T-helper 22 cell (primary cell): ENCODE results near the gene AFTPH.
"Not testable (repeated sequence)": the region's sequence is repeated elsewhere in the genome, so short reads cannot be mapped to it uniquely, and the experiment has no call there.

Source experiments
- DNase-seq: peaks from one replicate; pipeline ENCODE4 v3.0.0-alpha.2; 2020; ENCODE audit warnings: low read depth

AFTPH gene

DNA sequence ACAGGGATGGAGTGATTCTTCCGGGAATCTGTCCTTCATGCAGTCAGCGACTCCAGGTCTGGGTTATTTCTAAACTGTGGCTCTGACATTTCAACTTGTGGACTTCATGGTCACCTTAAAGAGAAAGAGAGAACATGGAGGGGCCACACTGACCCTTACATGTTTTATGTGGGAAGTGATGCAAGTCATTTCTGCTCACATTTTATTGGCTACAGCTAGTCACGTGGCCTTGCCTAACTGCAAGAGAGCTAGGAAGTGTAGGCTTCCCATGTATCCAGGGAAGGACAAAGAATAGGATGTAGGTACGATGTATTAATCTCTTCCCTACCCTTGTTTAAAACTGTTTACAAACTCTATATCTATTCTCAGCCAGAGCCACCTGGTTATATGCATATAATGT lies 30.3 kb upstream of the AFTPH start:
- no peak for DNase-seq

DNA sequence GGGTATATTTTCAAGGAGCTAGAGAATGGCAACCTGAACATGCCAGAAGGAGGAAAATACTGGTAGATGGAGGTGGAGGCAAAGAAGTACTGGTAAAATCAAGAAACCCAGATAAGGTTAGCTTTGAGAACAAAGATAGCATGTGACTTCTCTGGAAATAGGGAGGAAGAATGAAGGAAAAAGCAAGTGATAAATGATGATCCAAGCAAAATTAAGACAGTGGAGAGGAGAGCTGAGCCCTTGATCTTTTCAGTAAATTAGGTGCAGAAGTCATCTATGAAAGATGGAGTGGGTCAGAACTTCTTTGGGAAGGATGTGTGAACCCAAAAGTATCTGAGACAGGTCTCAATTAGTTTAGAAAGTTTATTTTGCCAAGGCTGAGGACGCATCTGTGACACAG lies 25.7 kb upstream of the AFTPH start:
- no peak for DNase-seq

DNA sequence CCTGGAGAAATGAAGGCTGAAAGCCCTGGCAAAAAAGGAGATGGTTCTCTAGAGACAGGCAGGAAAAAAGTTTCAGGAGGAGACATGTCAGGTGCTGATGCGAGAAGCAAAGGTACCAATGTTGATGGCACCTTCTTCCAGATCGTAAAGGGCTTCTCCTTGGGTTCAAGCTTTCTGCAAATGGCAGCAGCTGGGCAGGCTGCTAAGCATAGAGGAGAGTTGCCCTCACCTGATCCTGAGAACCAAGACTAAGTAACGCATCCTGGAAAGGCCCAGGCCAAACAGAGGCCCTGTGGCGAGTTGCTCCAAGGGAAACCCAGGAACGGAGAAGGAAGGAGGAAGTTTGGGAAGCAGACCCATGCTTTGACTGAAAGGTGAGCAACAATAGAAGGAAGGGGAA lies 23.6 kb upstream of the AFTPH start:
- DNase-seq: no peak

DNA sequence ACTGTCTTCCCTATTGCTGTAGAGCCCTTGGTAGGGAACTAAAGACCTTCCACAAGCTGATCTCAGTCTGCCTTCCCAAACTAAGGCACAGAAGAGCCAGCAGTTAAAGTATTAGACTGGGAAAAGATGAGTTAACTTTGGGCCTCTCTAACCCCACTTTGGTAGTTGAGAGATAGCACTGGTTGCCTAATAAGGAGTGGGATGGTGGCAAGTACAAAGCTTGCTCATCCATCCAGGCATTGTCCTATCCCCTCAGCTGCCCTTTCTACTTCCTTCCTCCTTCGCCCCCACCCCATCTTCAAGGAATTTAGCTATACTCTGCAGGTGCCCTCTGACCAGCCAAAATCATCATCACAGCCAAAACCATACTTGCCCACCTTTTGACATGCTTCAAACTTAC lies 22.2 kb upstream of the AFTPH start:
- DNase-seq: no peak

DNA sequence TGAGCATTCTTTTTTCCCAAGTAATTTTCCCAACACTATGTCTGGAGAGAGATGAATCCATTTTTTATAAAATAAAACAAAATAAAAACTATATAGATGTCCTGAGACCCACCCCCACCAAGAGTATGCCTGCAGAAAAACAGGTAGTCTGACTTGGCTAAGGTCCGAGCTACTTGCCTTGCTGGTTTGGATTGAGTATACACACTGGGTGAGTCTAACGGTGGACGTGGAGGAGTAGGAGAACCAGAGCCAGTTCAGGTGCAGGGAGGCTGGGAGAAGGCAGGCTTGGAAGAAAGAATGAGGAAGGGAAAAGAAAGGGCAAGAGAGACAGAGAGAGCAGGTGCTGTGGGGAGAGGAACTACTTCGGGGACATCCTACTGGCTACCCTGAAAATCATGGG lies 21.3 kb upstream of the AFTPH start:
- DNase-seq: no peak

DNA sequence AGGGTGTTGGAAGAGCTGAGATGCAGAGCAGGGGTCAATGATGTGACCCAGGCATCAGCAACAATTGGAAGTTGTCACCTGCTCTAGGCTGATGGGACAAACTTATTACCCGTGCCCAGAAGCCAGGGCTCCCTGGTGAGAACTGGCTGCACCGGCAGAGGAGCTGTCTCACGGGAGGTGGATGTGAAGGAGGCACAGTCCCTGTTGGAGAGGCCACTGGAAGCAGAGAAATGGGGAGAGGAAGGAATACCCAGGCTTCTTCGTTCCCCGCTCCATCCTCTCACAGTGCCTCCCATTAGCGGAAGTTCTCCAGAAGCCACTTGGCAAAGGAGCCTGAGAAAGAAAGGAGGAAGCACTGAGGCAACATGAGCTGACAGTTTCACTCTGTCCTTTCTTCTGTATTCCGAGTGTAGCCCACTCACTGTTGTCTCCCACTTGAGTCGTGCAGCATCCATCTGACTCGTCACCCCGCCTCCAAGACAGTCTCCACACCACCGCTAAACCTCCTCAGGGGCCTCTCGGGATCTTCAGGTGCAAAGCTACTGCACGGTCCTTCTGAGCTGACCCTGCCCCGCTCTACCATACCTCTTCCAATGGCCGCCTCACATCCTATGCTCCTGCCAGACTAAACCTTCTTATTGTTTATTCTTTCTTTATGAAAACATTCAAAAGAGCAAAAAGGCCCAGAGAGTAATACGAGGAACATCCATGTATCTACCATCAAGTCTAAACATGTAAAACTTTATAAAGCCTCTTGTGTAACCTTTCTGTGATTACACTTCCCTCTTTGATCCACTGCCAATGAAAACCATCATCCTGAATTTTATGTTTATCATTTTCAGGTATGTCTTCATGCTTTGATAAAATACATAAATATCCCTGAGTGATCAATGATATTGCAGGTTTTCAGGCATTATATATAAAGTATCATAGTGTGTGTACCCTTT lies 19.1 kb upstream of the AFTPH start:
- no peak for DNase-seq

DNA sequence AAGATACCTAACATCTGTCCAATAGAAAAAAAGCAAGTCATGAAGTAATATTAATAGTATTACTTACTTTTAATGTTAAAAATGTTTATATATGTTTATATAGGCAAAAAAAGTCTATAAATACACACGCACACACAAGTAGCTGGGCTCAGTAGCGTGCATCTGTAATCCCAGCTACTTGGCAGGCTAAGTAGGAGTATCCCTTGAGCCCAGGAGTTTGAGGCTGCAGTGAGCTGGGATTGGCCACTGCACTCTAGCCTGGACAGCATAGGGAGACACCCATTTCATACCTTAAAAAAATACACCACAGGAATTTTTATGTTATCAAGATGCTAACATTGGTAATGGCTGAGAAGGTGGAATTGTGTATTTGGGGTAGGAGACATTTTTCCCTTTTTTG lies 17.4 kb upstream of the AFTPH start:
- no peak for DNase-seq

DNA sequence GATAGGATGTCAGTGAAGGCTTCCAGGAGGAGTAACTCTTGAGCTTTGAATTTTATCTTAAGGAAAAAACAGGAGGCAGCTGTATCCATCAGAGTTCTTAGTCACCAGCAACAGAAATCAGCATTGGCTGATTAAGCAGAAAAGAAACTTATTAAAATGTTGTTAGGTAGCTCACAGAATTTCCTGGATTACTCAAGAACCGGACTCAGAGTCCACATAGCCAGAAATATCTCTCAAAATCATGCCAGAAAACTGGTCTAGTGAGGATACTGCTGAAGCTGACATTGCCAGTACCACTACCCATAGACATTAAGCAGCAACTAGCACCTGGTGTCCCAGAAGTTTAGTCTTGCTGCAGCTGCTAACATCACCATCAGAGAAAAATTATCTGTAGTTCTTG lies 10.1 kb upstream of the AFTPH start:
- DNase-seq: no peak

DNA sequence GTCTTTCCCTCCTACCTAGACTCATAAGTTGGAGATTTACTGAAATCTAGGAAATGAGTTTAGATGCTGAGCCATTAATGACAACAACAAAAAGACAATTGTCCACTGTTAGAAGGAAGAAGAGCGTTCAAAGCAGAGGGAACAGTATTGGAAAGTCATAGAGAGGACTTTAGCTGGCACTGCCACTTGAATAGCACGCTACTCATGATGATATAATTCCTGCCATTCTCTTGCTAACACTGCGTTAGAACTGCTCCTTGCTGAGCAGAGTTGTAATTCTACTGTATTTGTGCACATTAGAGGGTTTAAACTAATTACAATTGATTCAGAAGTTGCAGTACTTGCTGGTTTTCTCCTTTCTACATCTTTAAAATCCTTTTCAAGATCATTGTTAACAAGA lies 9.0 kb upstream of the AFTPH start:
- no peak for DNase-seq

DNA sequence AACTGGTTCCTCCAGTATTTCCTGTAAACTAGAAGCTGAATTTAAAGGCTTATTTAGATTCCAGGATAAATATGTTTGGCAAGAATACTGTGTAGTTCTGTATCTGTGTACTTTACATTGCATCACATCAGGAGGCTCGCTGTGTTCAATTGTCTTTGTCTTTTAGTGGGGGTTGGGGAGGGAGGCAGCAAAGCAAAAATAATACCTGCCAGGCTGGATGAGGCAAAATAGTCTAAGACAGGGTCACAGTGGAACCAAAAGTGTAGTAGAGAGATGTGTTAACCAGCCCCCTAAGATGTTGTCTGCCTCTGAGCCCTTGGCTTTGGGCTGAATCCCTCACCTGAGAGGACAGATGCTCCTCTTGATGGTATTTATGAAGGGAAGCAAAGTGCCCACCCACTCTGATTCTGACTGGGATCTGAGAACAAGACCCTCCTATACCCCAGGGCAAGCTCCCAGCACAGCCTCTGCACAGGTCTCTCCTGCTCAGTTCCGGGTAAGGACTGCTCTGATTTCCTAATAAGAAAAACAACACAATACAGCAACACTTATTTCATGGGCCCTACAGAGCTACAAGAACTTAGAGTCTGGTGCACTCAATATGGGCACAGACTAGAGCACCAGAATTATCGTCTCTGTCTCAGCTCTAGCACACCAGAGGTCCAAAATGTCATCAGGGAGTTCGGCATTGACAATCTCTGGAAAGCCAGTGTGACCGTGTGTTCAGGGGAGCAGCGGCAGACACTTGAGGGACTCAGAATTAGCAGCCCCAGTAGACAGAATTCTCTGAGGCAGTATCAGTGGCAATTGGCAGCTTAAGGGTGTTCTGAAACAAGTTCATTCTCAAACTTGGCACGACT lies 7.2 kb upstream of the AFTPH start:
- no peak for DNase-seq

DNA sequence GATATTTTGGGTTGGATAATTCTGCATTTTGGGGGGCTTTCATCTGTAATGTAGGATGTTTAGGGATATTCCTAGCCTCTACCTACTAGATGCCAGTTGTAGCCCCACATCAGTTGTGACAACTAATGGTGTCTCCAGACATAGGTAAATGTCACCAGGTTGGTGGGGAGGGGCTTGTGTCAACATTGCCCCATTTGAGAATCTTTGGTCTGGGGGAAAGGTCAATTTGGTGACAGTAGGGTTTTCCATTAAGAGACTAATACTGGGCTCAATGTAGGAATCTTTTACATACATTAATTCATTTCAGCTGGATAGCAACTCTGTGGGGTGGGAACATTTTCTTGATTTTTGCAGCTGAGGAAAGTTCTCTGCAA lies 6.6 kb upstream of the AFTPH start:
- DNase-seq: no peak

DNA sequence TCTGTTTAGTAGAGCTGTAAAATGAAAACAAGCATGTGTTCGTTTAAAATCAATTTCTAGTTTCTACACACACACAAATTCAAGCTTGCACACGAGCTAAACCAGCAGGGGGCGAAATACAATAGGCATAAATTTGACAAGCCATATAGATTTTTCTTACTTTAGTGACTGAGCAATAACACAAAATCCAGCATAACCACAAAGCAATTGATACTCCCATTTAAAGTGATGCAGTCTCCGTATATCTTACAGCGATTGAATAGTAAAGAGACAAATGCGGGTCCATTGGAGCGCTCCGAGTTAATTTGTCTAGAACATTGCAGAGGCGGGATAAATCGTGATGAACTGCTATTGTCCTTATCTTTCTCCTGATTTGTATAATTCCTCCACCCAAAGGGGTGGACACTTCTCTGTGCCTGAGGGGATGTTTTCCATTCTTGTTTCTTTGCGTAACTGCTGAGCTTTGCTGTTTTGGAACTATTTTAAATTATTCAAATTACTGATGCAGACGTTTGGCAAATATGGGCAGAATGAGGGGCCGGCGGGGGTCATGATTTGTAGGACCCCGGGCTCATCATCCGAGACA lies 1.2 kb upstream of the AFTPH start:
- peak; percentile 45 for DNase-seq

DNA sequence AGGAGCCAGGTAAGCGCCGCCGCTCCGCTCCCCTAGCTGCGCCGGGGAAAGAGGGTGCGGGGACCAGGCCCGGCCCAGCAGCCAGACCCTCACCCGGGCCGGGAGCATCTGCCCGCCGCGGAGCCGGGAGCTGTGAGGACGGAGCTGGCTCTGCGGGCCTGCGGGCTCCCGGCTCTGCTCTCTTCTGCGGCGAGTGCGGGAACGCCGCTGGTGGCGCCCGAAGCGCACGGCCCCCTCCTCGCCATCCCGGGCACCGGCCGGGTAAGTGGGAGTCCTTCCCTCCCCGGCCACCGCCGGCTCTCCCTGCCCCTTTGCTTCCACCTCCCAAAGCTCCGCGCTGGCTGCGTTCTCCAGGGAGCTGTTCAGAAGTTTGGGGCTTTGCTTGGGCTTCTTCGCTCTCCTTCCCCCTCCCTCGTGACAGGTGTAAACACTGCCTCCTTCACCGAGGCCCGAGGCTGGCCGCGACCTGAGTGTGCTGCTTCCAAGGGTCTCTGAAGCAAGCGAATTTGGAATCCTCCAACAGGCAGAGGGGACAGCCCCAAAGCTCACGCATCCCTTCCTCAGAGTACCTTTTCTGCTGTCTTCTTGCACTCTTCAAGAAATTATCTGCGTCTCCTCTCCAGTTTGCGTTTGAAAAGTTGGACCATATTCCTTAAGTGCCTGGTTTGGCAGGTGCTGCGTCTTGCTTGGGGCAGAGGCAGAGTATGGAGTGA lies 632 bp downstream of the AFTPH start:
- no peak for DNase-seq

DNA sequence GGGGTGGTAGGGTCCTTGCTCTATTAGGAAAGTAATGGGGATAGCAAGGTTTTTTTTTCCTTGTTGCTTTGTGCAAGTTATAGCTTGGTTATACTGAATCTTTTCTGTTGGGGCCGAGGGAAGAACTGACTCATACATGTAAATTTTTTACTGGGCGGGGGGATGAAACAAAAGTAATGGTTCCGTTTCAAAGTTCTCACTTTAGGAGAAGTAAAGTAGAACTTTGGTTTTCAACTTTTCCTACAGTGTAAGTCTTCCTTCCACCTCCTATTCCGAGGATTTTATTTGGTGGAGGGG lies 1.1 kb downstream of the AFTPH start:
- no peak for DNase-seq

DNA sequence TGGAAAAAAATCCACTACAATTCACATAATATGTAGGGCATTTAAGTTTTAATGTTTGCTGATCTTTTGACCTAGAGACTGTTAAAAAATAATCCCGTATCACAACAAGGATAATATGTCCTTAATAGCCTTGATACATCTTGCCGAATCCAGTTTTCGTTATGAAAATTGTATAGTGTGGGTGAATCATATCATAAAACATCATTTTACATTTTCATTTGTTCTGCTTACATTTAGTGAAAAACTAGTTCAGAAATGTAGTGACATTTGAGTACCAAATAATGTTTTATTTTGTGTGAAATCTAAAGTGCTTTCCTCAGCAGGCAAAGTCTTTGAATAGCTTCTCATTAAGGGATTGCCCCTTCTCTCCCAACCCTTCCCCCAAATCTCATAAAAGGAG lies 1.9 kb downstream of the AFTPH start:
- DNase-seq: no peak

DNA sequence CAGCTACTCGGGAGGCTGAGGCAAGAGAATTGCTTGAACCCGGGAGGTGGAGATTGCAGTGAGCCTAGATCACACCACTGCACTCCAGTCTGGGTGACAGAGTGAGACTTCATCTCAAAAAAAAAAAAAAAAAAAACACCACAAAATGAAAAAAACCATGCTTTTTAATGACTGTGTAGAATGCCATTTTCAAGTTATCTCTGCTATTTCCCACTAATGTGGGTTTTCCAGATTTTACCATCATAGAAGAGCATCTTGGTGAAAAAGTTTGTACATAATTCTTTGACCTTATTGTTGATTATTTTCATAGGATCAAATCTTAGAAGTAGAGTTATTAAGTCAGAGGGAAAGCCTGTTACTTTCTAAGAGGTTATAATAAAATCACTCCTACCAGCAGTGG lies 6.8 kb downstream of the AFTPH start:
- not testable (repeated sequence) for DNase-seq

DNA sequence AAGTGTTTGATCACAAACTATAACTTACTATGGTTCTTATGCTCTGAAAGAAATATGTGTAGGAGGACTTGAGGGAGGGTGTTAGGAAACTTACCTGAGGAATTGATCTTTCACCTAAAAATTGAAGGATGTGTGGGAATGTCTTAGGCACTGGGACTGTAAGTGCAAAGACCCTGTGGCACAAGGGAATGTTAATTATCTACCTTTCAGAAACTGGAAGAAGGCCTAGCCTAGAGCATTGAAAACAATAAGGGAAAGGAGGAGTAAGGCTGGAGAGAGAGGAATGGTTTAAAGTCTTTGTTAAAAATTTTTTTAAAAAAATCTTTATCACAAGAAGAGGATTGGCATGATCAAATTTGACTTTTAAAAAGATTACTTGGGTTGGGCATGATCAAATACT lies 7.9 kb downstream of the AFTPH start:
- no peak for DNase-seq

DNA sequence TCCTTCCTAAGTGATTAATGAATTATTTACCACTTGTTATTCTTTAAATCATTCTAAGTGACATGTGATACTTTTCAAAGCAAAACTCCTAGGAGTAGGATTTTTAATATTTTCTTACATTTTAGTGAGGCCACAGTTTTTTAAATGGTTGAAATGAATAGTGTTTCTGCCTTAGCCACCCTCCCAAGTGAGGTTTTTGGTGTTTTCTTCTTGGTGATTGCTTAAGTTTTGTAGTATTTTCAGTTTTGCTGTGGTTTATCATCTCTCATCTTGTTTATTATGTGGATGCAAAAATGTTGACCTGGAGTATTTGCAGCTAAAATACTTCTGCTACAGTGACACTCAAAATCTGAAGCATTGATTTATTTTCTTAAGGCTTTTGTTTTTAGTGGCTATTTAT lies 9.8 kb downstream of the AFTPH start:
- DNase-seq: no peak

DNA sequence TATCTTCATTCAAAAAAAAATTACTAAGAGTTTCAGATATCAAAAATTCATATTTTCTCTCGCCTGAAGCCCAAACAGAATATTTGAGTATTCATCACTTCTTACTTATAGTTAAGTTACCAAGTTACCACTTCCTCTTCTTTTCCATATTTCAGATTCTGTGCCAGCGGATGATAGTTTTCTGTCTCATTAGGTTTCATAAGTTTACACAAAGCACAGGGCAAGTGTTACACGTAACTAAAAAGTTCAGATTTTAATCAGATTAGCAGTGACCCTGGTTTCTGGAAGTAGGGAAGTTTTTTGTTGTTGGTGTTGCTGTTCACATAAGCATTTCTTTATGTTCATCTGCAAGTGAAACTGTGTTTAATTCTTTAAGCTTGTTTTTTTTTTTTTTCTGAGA lies 10.2 kb downstream of the AFTPH start:
- no peak for DNase-seq

DNA sequence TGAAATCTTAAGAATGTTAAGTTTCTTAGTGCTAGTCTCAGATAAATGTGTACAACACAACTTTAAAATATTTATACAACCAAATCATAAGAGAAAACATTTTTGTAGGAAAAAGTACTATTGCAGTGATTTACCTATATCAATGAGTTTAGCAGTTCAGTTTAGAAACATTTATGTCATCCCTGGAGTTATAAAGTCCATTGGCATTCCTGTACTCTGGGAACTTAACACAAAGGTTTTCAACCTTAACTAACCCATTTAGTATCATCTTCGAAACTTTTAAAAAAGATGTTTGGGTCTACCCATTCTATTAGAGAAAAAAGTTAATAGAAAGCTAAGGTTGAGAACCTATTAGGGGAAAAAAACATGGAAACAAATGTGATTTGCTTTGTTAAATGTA lies 10.9 kb downstream of the AFTPH start:
- no peak for DNase-seq

DNA sequence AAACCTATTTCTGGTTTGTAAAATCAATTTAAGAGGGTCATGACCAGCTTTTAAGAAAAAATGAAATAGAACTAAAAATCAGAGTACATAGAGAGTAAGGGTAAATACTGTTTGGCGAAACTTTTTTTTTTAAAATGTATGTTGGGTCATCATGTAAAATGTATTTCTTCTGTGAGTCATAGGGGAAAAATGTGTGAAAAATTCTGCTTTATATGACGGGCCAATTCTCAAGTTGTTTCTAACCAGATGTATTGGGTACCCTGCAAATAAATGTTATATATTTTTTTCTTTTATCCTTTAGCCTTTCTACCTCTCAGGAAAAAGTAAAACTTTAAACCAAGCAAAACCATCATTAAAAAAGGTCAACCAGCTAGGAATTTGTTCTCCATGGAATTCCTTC lies 13.9 kb downstream of the AFTPH start:
- no peak for DNase-seq

DNA sequence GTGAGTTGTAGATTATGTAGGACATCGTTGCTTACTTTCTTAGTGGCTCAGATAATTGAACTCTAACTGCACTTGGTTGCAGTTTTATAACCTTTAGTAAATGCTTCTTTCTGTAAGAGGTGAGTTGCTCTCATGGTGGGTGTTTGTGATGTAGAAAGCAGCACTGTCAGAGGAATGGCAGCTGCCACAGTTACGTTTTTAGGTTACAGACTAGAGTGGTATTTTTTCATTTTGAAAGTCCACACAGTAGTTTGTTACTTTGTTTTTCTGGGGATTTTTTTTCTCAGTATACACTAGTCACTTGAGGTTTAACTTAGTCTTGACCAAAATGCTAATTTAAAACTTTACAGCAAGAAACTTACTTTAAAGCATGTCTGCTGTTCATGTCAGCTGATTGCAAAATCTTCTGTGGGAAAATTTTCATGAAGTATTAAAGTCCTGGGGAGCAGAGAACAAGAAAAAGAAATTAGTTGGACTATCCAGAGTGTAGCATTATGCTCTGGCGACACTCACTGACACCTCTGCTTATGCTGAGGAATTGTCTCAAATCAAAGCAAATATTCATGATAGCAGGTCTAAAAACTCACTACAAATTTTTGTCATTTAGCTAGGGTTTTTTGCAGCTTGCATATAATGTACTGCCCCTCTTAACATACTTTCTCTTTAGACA lies 14.8 kb downstream of the AFTPH start:
- no peak for DNase-seq
